Breast epithelium (tissue), 3 donors: ENCODE measurements around the gene AEBP2.

Experiments
- CTCF ChIP-seq, 3 donors: fragments of 450-650 bp; IDR thresholded peaks; one replicate each; pipeline ENCODE4 v1.5.1; 2016 to 2017; ENCODE audit warnings: antibody characterized with exemption in 3 of 3, mild to moderate bottlenecking in 3 of 3, moderate library complexity in 3 of 3
- POLR2A ChIP-seq: fragments of 450-650 bp; IDR thresholded peaks from one replicate; pipeline ENCODE4 v1.6.1; 2016; ENCODE audit warnings: antibody characterized with exemption, mild to moderate bottlenecking, moderate library complexity
- POLR2AphosphoS5 ChIP-seq, 3 donors: sonication (generic); formaldehyde crosslinking; IDR thresholded peaks; one replicate each; pipeline ENCODE4 v1.6.1; 2017; ENCODE audit warnings: antibody characterized with exemption in 3 of 3

DNA sequence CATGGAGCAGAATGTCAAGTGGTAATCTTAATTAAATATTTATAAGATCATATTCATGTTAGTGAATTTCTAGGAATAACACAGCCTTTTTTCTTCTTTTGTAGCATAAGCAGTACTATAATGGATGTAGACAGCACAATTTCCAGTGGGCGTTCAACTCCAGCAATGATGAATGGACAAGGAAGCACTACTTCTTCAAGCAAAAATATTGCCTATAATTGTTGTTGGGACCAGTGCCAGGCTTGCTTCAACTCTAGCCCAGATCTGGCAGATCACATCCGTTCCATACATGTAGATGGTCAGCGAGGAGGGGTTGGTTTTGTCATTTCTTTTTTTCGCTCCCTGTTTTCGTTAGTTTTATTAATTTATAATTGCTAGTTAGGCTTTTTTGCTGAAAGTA is 23.1 kb downstream of the AEBP2 start:
- TF ChIP-seq CTCF (IDR thresholded peaks at IDR 0.05) (no peak), POLR2AphosphoS5 (IDR thresholded peaks at IDR 0.05) (no peak), POLR2A (no peak)
